K562 (cell line): ENCODE measurements around the gene SLC15A3. TPM values are rescaled to one million over a fixed set of nuclear protein-coding genes. Genes with fewer than 3 reads are reported as not detected.

Source experiments
- E2F4 ChIP-seq: sonication (generic); formaldehyde crosslinking; IDR thresholded peaks from 2 replicates; pipeline ENCODE4 v1.8.0; 2022; ENCODE audit warnings: mild to moderate bottlenecking, low read depth, missing genetic modification reagents
- ETS2 ChIP-seq: IDR thresholded peaks from 2 replicates; pipeline ENCODE4 v1.6.1; 2016; ENCODE audit warnings: borderline replicate concordance, missing genetic modification characterization, mild to moderate bottlenecking, moderate library complexity, missing compliant biosample characterization; ENCODE audit not compliant: poor library complexity, severe bottlenecking
- GABPA ChIP-seq: fragments of 200-800 bp; sonication (Bioruptor generic); conservative IDR thresholded peaks from 2 replicates; pipeline ENCODE4 v1.6.1; 2016; ENCODE audit warnings: low read depth, missing genetic modification characterization, missing compliant biosample characterization
- KLF1 ChIP-seq: fragments of 450-650 bp; IDR thresholded peaks from 2 replicates; pipeline ENCODE4 v1.6.1; 2016; ENCODE audit warnings: missing genetic modification characterization, missing compliant biosample characterization
- SIN3A ChIP-seq, 2 experiments: fragments of 150-350 bp in 1 of 2; IDR thresholded peaks; 2 replicates each; pipeline ENCODE4 v1.6.1; 2011 to 2016; ENCODE audit warnings: borderline replicate concordance in 2 of 2, low read depth in 2 of 2, low read length in 2 of 2, mild to moderate bottlenecking in 2 of 2, moderate library complexity in 2 of 2; ENCODE audit not compliant: control insufficient read depth in 1 of 2
- SMARCA5 ChIP-seq: fragments of 450-650 bp; IDR thresholded peaks from 2 replicates; pipeline ENCODE4 v1.6.1; 2016
- SPI1 ChIP-seq: IDR thresholded peaks from 2 replicates; pipeline ENCODE4 v1.6.1; 2011; ENCODE audit warnings: low read depth, low read length, control low read depth, borderline replicate concordance
- SRSF3 ChIP-seq: fragments of 200-400 bp; formaldehyde crosslinking; IDR thresholded peaks from 2 replicates; pipeline ENCODE4 v1.6.1; 2016; ENCODE audit warnings: mild to moderate bottlenecking, low read length, moderate library complexity; ENCODE audit not compliant: insufficient read depth
- ZBTB7A ChIP-seq: IDR thresholded peaks from 2 replicates; pipeline ENCODE4 v1.6.1; 2011; ENCODE audit warnings: low read depth, mild to moderate bottlenecking, low read length, moderate library complexity, borderline replicate concordance; ENCODE audit not compliant: control insufficient read depth
- ZNF518B ChIP-seq: fragments of 250-450 bp; sonication (Bioruptor Pico); IDR thresholded peaks from 2 replicates; pipeline ENCODE4 v1.5.0; 2021; ENCODE audit warnings: mild to moderate bottlenecking, moderate library complexity
- ZNF584 ChIP-seq: fragments of 200-800 bp; sonication (Bioruptor generic); IDR thresholded peaks from 2 replicates; pipeline ENCODE4 v1.6.1; 2016; ENCODE audit warnings: low read depth, mild to moderate bottlenecking, missing genetic modification characterization, missing compliant biosample characterization
- ZNF644 ChIP-seq: fragments of 200-800 bp; sonication (Bioruptor generic); IDR thresholded peaks from 2 replicates; pipeline ENCODE4 v1.6.1; 2016; ENCODE audit warnings: low read depth, missing genetic modification characterization, missing compliant biosample characterization
- polyA plus RNA-seq, 8 experiments: library from polyadenylated mRNA; depleted of rRNA in 4 of 8; stranded (reverse) in 5 of 8; unstranded in 3 of 8; fragments of >200 nt; fragmentation: Nextera tagmentation in 2 of 8; fragmentation: Illumina TruSeq in 1 of 8; extraction: Ambion mirVana in 2 of 8; extraction: Trizol in 1 of 8; gene quantifications; 2 replicates each; pipeline versions ENCODE4 v1.2.1 to v1.2.3, GENCODE V29; 2011 to 2014; ENCODE audit warnings: inconsistent platforms in 1 of 8, missing spikeins in 1 of 8
- total RNA-seq, 7 experiments: library from RNA; depleted of rRNA in 6 of 7; stranded (reverse); fragments of >200 nt in 6 of 7; fragmentation: Illumina TruSeq in 2 of 7; extraction: Trizol in 2 of 7; gene quantifications; 2 replicates each; pipeline versions ENCODE4 v1.2.1 to v1.2.3, GENCODE V29; 2011 to 2021; ENCODE audit warnings: low replicate concordance in 1 of 7
- TF ChIP-seq, protein P1 (sequence below): IDR thresholded peaks from 2 replicates; pipeline ENCODE4 v1.6.1; 2012; ENCODE audit warnings: low read depth, low read length, improper control_type of control experiment, borderline replicate concordance
- TF ChIP-seq, protein P2 (sequence below): IDR thresholded peaks from 2 replicates; pipeline ENCODE4 v1.6.1; 2011; ENCODE audit not compliant: insufficient read length; ENCODE audit errors: extremely low read depth
- TF ChIP-seq, protein P3 (sequence below): fragments of 200-400 bp; formaldehyde crosslinking; IDR thresholded peaks from 2 replicates; pipeline ENCODE4 v1.6.1; 2017; ENCODE audit warnings: mild to moderate bottlenecking, low read depth, low read length, moderate library complexity

Gene SLC15A3
- total and polyA plus RNA-seq, 9 of the 15 experiments (the other 6 are each of a cell fraction or from before 2014, with no cell fraction given) = 0.07 to 0.27 TPM; not detected in 7

GRCh38 chr11:60910711-60911380 lies 41.1 kb downstream of the SLC15A3 start (continued):
- TF ChIP-seq ZBTB7A = no peak
- no peak for TF ChIP-seq KLF1 (tag)
- no peak for TF ChIP-seq ETS2
- TF ChIP-seq, protein P1, sequence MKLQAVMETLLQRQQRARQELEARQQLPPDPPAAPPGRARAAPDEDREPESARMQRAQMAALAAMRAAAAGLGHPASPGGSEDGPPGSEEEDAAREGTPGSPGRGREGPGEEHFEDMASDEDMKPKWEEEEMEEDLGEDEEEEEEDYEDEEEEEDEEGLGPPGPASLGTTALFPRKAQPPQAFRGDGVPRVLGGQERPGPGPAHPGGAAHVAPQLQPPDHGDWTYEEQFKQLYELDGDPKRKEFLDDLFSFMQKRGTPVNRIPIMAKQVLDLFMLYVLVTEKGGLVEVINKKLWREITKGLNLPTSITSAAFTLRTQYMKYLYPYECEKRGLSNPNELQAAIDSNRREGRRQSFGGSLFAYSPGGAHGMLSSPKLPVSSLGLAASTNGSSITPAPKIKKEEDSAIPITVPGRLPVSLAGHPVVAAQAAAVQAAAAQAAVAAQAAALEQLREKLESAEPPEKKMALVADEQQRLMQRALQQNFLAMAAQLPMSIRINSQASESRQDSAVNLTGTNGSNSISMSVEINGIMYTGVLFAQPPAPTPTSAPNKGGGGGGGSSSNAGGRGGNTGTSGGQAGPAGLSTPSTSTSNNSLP = no peak
- no peak for TF ChIP-seq SMARCA5
- no peak for TF ChIP-seq SRSF3
- no peak for TF ChIP-seq ZNF518B (CRISPR knock-in tag)
- TF ChIP-seq GABPA = 0 out of 2 replicates have a peak, but pooled peaks have one; percentile 36
- TF ChIP-seq ZNF584 (CRISPR knock-in tag) = no peak
- TF ChIP-seq, protein P2, sequence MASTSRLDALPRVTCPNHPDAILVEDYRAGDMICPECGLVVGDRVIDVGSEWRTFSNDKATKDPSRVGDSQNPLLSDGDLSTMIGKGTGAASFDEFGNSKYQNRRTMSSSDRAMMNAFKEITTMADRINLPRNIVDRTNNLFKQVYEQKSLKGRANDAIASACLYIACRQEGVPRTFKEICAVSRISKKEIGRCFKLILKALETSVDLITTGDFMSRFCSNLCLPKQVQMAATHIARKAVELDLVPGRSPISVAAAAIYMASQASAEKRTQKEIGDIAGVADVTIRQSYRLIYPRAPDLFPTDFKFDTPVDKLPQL = no peak
- TF ChIP-seq, protein P3, sequence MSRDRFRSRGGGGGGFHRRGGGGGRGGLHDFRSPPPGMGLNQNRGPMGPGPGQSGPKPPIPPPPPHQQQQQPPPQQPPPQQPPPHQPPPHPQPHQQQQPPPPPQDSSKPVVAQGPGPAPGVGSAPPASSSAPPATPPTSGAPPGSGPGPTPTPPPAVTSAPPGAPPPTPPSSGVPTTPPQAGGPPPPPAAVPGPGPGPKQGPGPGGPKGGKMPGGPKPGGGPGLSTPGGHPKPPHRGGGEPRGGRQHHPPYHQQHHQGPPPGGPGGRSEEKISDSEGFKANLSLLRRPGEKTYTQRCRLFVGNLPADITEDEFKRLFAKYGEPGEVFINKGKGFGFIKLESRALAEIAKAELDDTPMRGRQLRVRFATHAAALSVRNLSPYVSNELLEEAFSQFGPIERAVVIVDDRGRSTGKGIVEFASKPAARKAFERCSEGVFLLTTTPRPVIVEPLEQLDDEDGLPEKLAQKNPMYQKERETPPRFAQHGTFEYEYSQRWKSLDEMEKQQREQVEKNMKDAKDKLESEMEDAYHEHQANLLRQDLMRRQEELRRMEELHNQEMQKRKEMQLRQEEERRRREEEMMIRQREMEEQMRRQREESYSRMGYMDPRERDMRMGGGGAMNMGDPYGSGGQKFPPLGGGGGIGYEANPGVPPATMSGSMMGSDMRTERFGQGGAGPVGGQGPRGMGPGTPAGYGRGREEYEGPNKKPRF = no peak
- no peak for TF ChIP-seq E2F4 (CRISPR knock-in tag)
- TF ChIP-seq SPI1 = peak; percentile 80; the same call in 1 of the 2 replicates
- peak; percentile 49; the same call in 1 of the 2 replicates for TF ChIP-seq ZNF644
- TF ChIP-seq SIN3A (IDR thresholded peaks at IDR 0.05; ENCODE audit: borderline replicate concordance in 2 of 2, control insufficient read depth in 1 of 2, low read depth in 2 of 2, low read length in 2 of 2) = no peak
